ENCODE measurements around the gene NUAK2.

DNA sequence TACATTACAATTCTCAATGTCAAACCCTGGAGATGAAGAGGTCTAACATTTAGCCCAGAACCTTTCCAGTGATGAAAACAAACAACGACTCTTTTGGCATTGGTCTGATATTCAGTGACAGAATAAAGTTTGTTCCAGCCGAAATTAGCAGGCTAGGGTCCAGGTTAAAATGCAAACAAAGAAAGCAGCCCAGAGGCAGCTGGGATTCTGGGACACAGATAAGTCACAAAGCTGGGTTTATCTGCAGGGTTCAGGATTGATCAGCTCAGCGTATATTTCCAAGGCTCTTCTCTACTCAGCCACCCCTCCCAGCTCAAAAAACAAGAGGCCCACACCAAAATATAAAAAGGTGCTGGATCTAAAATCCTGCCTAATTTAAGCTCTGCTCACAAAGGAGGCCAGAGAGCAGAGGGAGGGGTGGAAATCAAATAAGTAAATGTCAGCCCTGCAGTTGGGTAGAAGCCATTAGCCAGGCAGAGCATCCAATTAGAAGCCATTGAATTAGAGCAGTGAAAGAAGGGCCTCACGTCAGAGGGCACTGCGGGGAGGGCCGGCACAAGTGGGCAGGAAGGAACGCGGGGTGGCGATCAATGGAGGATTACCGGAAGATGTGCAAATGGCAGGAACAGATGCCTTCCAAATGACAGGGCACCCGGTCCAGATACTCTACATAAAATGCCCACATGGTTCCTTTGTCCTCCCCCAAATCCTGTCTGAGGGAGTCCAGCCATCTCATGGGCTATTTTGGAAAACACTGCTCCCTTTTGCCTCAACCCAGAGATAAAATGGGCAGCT lies 38.4 kb upstream of the NUAK2 start:
- TF ChIP-seq CTCF (conservative IDR thresholded peaks at IDR 0.05) (no peak), EZH2 (IDR thresholded peaks at IDR 0.05; ENCODE audit: low read depth) (no peak)

Data from PC-9 (cell line).